Measurements from ENCODE around the gene NSUN4.

The NSUN4 gene

GRCh38 chr1:46340404-46341221, at the start of gene NSUN4:
Gene NSUN4 (plus strand): TSS chr1:46340807. CDS start chr1:46340827, 20 bp downstream.
- peak within 1 kb of the TSS; percentile 77 to 97 for H3K4me3 ChIP-seq (ENCODE audit: low read depth in 1 of 2, low read length in 2 of 2)
- peaks cover 16 to 21% of the 10 kb centered on the region in 2 donors for H3K36me3 ChIP-seq (ENCODE audit: control insufficient read depth in 1 of 2, insufficient read depth in 2 of 2, low read length in 2 of 2)
- no peaks in the 10 kb centered on the region for H3K9me3 ChIP-seq (ENCODE audit: control insufficient read depth in 1 of 2, low read length in 2 of 2)
- no peaks in the 10 kb centered on the region for H3K27me3 ChIP-seq (ENCODE audit: low read depth, low read length)
- peaks cover 0 to 18% of the 10 kb centered on the region in 2 donors for H3K4me1 ChIP-seq (ENCODE audit: control insufficient read depth in 1 of 2, insufficient read depth in 2 of 2, low read length in 2 of 2)
- peak within 1 kb of the TSS; percentile 97 for H3K27ac ChIP-seq (ENCODE audit: low read length)

GRCh38 chr1:46295306-46295705, 45.3 kb upstream of the NSUN4 start:
- H3K27ac ChIP-seq (ENCODE audit: low read length), result no peak overlapping the region
- H3K27me3 ChIP-seq (ENCODE audit: low read depth, low read length), result no peaks in the 10 kb centered on the region
- H3K36me3 ChIP-seq (ENCODE audit: control insufficient read depth in 1 of 2, insufficient read depth in 2 of 2, low read length in 2 of 2), result peaks cover 26 to 37% of the 10 kb centered on the region in 2 donors
- H3K9me3 ChIP-seq (ENCODE audit: control insufficient read depth in 1 of 2, low read length in 2 of 2), result no peaks in the 10 kb centered on the region
- H3K4me3 ChIP-seq (ENCODE audit: low read depth in 1 of 2, low read length in 2 of 2), result no peak overlapping the region
- H3K4me1 ChIP-seq (ENCODE audit: control insufficient read depth in 1 of 2, insufficient read depth in 2 of 2, low read length in 2 of 2), result peaks cover under 1 to 12% of the 10 kb centered on the region in 2 donors

- Histone ChIP-seq H3K27ac (ENCODE audit: low read length) (no peak overlapping the region), H3K4me1 (ENCODE audit: control insufficient read depth in 1 of 2, insufficient read depth in 2 of 2, low read length in 2 of 2) (peaks cover 11 to 24% of the 10 kb centered on the region in 2 donors), H3K36me3 (ENCODE audit: control insufficient read depth in 1 of 2, insufficient read depth in 2 of 2, low read length in 2 of 2) (peaks cover 26 to 48% of the 10 kb centered on the region in 2 donors), H3K9me3 (ENCODE audit: control insufficient read depth in 1 of 2, low read length in 2 of 2) (no peaks in the 10 kb centered on the region), H3K4me3 (ENCODE audit: low read depth in 1 of 2, low read length in 2 of 2) (no peak overlapping the region), H3K27me3 (ENCODE audit: low read depth, low read length) (no peaks in the 10 kb centered on the region)
These were observed 42.2 kb upstream of the NSUN4 start for GRCh38 chr1:46298387-46298786.

- Histone ChIP-seq H3K9me3 (ENCODE audit: control insufficient read depth in 1 of 2, low read length in 2 of 2) (no peaks in the 10 kb centered on the region), H3K4me1 (ENCODE audit: control insufficient read depth in 1 of 2, insufficient read depth in 2 of 2, low read length in 2 of 2) (peaks cover 11 to 39% of the 10 kb centered on the region in 2 donors), H3K27ac (ENCODE audit: low read length) (peak overlapping the region; percentile 89), H3K4me3 (ENCODE audit: low read depth in 1 of 2, low read length in 2 of 2) (peak overlapping the region; percentile 90 to 94), H3K36me3 (ENCODE audit: control insufficient read depth in 1 of 2, insufficient read depth in 2 of 2, low read length in 2 of 2) (peaks cover 20 to 31% of the 10 kb centered on the region in 2 donors), H3K27me3 (ENCODE audit: low read depth, low read length) (no peaks in the 10 kb centered on the region)
These were observed 39.8 kb upstream of the NSUN4 start for GRCh38 chr1:46300673-46301405.

- peaks cover 17 to 30% of the 10 kb centered on the region in 2 donors for H3K36me3 ChIP-seq (ENCODE audit: control insufficient read depth in 1 of 2, insufficient read depth in 2 of 2, low read length in 2 of 2)
- H3K9me3 ChIP-seq (ENCODE audit: control insufficient read depth in 1 of 2, low read length in 2 of 2), result no peaks in the 10 kb centered on the region
- H3K4me3 ChIP-seq (ENCODE audit: low read depth in 1 of 2, low read length in 2 of 2), result peak overlapping the region; percentile 90 to 94
- H3K27me3 ChIP-seq (ENCODE audit: low read depth, low read length), result no peaks in the 10 kb centered on the region
- peaks cover 11 to 43% of the 10 kb centered on the region in 2 donors for H3K4me1 ChIP-seq (ENCODE audit: control insufficient read depth in 1 of 2, insufficient read depth in 2 of 2, low read length in 2 of 2)
- peak overlapping the region; percentile 89 for H3K27ac ChIP-seq (ENCODE audit: low read length)
These were observed 39.2 kb upstream of the NSUN4 start for GRCh38 chr1:46301406-46301807.

- Histone ChIP-seq H3K4me1 (ENCODE audit: control insufficient read depth in 1 of 2, insufficient read depth in 2 of 2, low read length in 2 of 2) (peaks cover 11 to 48% of the 10 kb centered on the region in 2 donors), H3K27ac (ENCODE audit: low read length) (peak overlapping the region; percentile 89), H3K27me3 (ENCODE audit: low read depth, low read length) (no peaks in the 10 kb centered on the region), H3K36me3 (ENCODE audit: control insufficient read depth in 1 of 2, insufficient read depth in 2 of 2, low read length in 2 of 2) (peaks cover 11 to 24% of the 10 kb centered on the region in 2 donors), H3K9me3 (ENCODE audit: control insufficient read depth in 1 of 2, low read length in 2 of 2) (no peaks in the 10 kb centered on the region), H3K4me3 (ENCODE audit: low read depth in 1 of 2, low read length in 2 of 2) (peak overlapping the region; percentile 90 to 94)
These were observed 38.6 kb upstream of the NSUN4 start for GRCh38 chr1:46301808-46302640.

- Histone ChIP-seq H3K4me3 (ENCODE audit: low read depth in 1 of 2, low read length in 2 of 2) (peak overlapping the region; percentile 90 to 94), H3K4me1 (ENCODE audit: control insufficient read depth in 1 of 2, insufficient read depth in 2 of 2, low read length in 2 of 2) (peaks cover 12 to 54% of the 10 kb centered on the region in 2 donors), H3K36me3 (ENCODE audit: control insufficient read depth in 1 of 2, insufficient read depth in 2 of 2, low read length in 2 of 2) (peaks cover 8 to 18% of the 10 kb centered on the region in 2 donors), H3K9me3 (ENCODE audit: control insufficient read depth in 1 of 2, low read length in 2 of 2) (no peaks in the 10 kb centered on the region), H3K27me3 (ENCODE audit: low read depth, low read length) (no peaks in the 10 kb centered on the region), H3K27ac (ENCODE audit: low read length) (peak overlapping the region; percentile 89)
These were observed 38.0 kb upstream of the NSUN4 start for GRCh38 chr1:46302641-46303037.

- peaks cover 18 to 58% of the 10 kb centered on the region in 2 donors for H3K4me1 ChIP-seq (ENCODE audit: control insufficient read depth in 1 of 2, insufficient read depth in 2 of 2, low read length in 2 of 2)
These were observed 37.4 kb upstream of the NSUN4 start, which contains the start of the genes LRRC41 and UQCRH for GRCh38 chr1:46303038-46303871. Gene LRRC41 (minus strand): TSS chr1:46303616. CDS start chr1:46303322, 294 bp downstream. Gene UQCRH (plus strand): TSS chr1:46303698. CDS start chr1:46303767, 69 bp downstream.

GRCh38 chr1:46303872-46304326, 36.7 kb upstream of the NSUN4 start:
- H3K4me3 ChIP-seq (ENCODE audit: low read depth in 1 of 2, low read length in 2 of 2), result peak overlapping the region; percentile 90 to 94
- H3K27me3 ChIP-seq (ENCODE audit: low read depth, low read length), result no peaks in the 10 kb centered on the region
- H3K36me3 ChIP-seq (ENCODE audit: control insufficient read depth in 1 of 2, insufficient read depth in 2 of 2, low read length in 2 of 2), result peaks cover 11 to 16% of the 10 kb centered on the region in 2 donors
- peaks cover 18 to 58% of the 10 kb centered on the region in 2 donors for H3K4me1 ChIP-seq (ENCODE audit: control insufficient read depth in 1 of 2, insufficient read depth in 2 of 2, low read length in 2 of 2)
- H3K27ac ChIP-seq (ENCODE audit: low read length), result peak overlapping the region; percentile 89
- H3K9me3 ChIP-seq (ENCODE audit: control insufficient read depth in 1 of 2, low read length in 2 of 2), result no peaks in the 10 kb centered on the region

More at GRCh38 chr1:46303038-46303871, 37.4 kb upstream of the NSUN4 start, which contains the start of the genes LRRC41 and UQCRH:
- Histone ChIP-seq H3K27ac (ENCODE audit: low read length) (peak within 1 kb of the TSS; percentile 89), H3K27me3 (ENCODE audit: low read depth, low read length) (no peaks in the 10 kb centered on the region), H3K36me3 (ENCODE audit: control insufficient read depth in 1 of 2, insufficient read depth in 2 of 2, low read length in 2 of 2) (peaks cover 8 to 16% of the 10 kb centered on the region in 2 donors), H3K9me3 (ENCODE audit: control insufficient read depth in 1 of 2, low read length in 2 of 2) (no peaks in the 10 kb centered on the region), H3K4me3 (ENCODE audit: low read depth in 1 of 2, low read length in 2 of 2) (peak within 1 kb of the TSS; percentile 90 to 94)

- Histone ChIP-seq H3K4me1 (ENCODE audit: control insufficient read depth in 1 of 2, insufficient read depth in 2 of 2, low read length in 2 of 2) (peaks cover 10 to 39% of the 10 kb centered on the region in 2 donors), H3K27ac (ENCODE audit: low read length) (no peak overlapping the region), H3K27me3 (ENCODE audit: low read depth, low read length) (no peaks in the 10 kb centered on the region), H3K4me3 (ENCODE audit: low read depth in 1 of 2, low read length in 2 of 2) (no peak overlapping the region), H3K36me3 (ENCODE audit: control insufficient read depth in 1 of 2, insufficient read depth in 2 of 2, low read length in 2 of 2) (peaks cover 25 to 28% of the 10 kb centered on the region in 2 donors), H3K9me3 (ENCODE audit: control insufficient read depth in 1 of 2, low read length in 2 of 2) (no peaks in the 10 kb centered on the region)
These were observed 34.5 kb upstream of the NSUN4 start for GRCh38 chr1:46306159-46306530.
